ENCODE data around the gene SAA4. TPM values are rescaled to one million over a fixed set of nuclear protein-coding genes. Genes with fewer than 3 reads are reported as not detected.

SAA4 gene
- polyA plus RNA-seq, 3 donors = not detected

DNA sequence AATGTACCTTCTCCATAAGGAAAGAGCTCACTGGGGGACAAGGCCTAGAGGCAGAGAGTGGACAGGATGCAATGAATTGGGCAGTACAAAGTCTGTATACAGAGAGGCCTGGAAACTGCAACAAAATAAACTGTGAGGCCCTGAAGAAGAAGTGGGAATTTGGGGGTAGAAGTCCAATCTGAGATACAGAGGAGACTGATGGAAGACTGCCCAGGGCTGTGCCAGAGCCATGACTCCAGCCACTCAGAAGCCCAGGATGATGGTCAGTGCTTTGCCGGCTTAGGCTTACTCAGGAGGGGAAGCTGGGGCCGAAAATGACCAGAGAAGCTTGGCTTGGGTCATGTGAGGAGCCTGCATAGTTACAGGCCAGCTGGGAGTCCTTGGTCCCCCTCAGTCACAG lies 5.7 kb downstream of the SAA4 start:
- Mint-ChIP-seq H3K4me1 (peaks cover 3% of the 10 kb centered on the region), H3K9me3 (peaks cover 0 to 2% (median 0%) of the 10 kb centered on the region in 7 donors), H3K36me3 (no peaks in the 10 kb centered on the region), H3K27me3 (ENCODE audit: low read depth in 3 of 3) (peaks cover 8 to 10% (median 8%) of the 10 kb centered on the region in 3 donors), H3K4me3 (no peak overlapping the region), H3K27ac (peak overlapping the region in 1 of 7 donors; percentile 58)
- intact Hi-C loops (cut with micrococcal nuclease) = no loop called here
- H2AFZ ChIP-seq (ENCODE audit: insufficient read depth, low read depth, low read length, poor library complexity, severe bottlenecking) = no peak overlapping the region
- H3K27me3 ChIP-seq (ENCODE audit: control insufficient read depth in 2 of 2, insufficient read depth in 2 of 2, low read length in 2 of 2) = peaks cover 6% of the 10 kb centered on the region in 2 donors
- 93% methylated on average over 2 of the region's 2 CpGs for WGBS (ENCODE audit: insufficient coverage)
- no peak overlapping the region for H3K9ac ChIP-seq (ENCODE audit: insufficient read depth, low read length, poor library complexity, severe bottlenecking)
- no peak overlapping the region for H3K27ac ChIP-seq (ENCODE audit: low read depth in 1 of 2, low read length in 2 of 2)
- no peaks in the 10 kb centered on the region for H3K36me3 ChIP-seq (replicated peaks in 1 of 2; ENCODE audit: control insufficient read depth in 1 of 2, insufficient read depth in 2 of 2, low read length in 2 of 2)
- TF ChIP-seq, protein P1, sequence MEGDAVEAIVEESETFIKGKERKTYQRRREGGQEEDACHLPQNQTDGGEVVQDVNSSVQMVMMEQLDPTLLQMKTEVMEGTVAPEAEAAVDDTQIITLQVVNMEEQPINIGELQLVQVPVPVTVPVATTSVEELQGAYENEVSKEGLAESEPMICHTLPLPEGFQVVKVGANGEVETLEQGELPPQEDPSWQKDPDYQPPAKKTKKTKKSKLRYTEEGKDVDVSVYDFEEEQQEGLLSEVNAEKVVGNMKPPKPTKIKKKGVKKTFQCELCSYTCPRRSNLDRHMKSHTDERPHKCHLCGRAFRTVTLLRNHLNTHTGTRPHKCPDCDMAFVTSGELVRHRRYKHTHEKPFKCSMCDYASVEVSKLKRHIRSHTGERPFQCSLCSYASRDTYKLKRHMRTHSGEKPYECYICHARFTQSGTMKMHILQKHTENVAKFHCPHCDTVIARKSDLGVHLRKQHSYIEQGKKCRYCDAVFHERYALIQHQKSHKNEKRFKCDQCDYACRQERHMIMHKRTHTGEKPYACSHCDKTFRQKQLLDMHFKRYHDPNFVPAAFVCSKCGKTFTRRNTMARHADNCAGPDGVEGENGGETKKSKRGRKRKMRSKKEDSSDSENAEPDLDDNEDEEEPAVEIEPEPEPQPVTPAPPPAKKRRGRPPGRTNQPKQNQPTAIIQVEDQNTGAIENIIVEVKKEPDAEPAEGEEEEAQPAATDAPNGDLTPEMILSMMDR (IDR thresholded peaks at IDR 0.05) = no peak
- H3K79me2 ChIP-seq (ENCODE audit: insufficient read depth, low read length) = no peaks in the 10 kb centered on the region
- no peaks in the 10 kb centered on the region for H4K20me1 ChIP-seq (ENCODE audit: insufficient read depth, low read length)
- H3K9me3 ChIP-seq (replicated peaks in 1 of 2; ENCODE audit: control insufficient read depth in 1 of 2, insufficient read depth in 1 of 2, low read length in 2 of 2) = no peaks in the 10 kb centered on the region
- H3K4me3 ChIP-seq (replicated peaks in 1 of 3; ENCODE audit: low read depth in 2 of 3, low read length in 3 of 3) = no peak overlapping the region
- no peak for DNase-seq
- no peak overlapping the region for H3K4me2 ChIP-seq (replicated peaks; ENCODE audit: extremely low read depth, low read length, poor library complexity, severe bottlenecking)
- no peaks in the 10 kb centered on the region for H3K4me1 ChIP-seq (ENCODE audit: control insufficient read depth in 1 of 2, insufficient read depth in 2 of 2, low read length in 2 of 2)

DNA sequence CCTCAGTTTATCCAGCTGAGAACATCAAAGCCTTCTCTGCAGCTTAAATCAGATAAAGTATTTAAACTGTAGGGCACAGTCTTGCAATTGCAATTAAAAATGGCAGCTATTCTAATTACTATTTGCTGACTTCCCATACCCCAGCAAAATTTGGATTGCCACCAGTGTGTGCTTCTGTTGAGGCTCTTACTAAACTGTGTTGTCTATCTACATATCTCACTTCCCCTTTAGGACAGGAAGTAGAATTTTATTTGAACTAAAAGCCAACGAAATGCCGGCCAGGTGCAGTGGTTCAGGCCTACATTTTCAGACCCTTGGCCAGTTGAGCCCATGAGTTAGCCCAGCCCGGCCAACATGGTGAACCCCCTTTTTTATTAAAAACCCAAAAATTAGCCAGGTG lies 7.1 kb downstream of the SAA4 start:
- Histone ChIP-seq H2AFZ (ENCODE audit: insufficient read depth, low read depth, low read length, poor library complexity, severe bottlenecking) (no peak overlapping the region), H3K9ac (ENCODE audit: insufficient read depth, low read length, poor library complexity, severe bottlenecking) (no peak overlapping the region), H3K27me3 (ENCODE audit: control insufficient read depth in 2 of 2, insufficient read depth in 2 of 2, low read length in 2 of 2) (no peaks in the 10 kb centered on the region), H3K9me3 (replicated peaks in 1 of 2; ENCODE audit: control insufficient read depth in 1 of 2, insufficient read depth in 1 of 2, low read length in 2 of 2) (no peaks in the 10 kb centered on the region), H3K79me2 (ENCODE audit: insufficient read depth, low read length) (no peaks in the 10 kb centered on the region), H4K20me1 (ENCODE audit: insufficient read depth, low read length) (no peaks in the 10 kb centered on the region), H3K4me2 (replicated peaks; ENCODE audit: extremely low read depth, low read length, poor library complexity, severe bottlenecking) (no peak overlapping the region), H3K27ac (ENCODE audit: low read depth in 1 of 2, low read length in 2 of 2) (no peak overlapping the region), H3K4me3 (replicated peaks in 1 of 3; ENCODE audit: low read depth in 2 of 3, low read length in 3 of 3) (no peak overlapping the region), H3K36me3 (replicated peaks in 1 of 2; ENCODE audit: control insufficient read depth in 1 of 2, insufficient read depth in 2 of 2, low read length in 2 of 2) (no peaks in the 10 kb centered on the region), H3K4me1 (ENCODE audit: control insufficient read depth in 1 of 2, insufficient read depth in 2 of 2, low read length in 2 of 2) (no peaks in the 10 kb centered on the region)
- no CpG with 5 or more reads among the region's 3 CpGs for WGBS (ENCODE audit: insufficient coverage)
- TF ChIP-seq, protein P1 (IDR thresholded peaks at IDR 0.05) = no peak
- peak overlapping the region in 1 of 7 donors; percentile 47 for H3K27ac Mint-ChIP-seq
- H3K36me3 Mint-ChIP-seq = no peaks in the 10 kb centered on the region
- peaks cover 3% of the 10 kb centered on the region for H3K4me1 Mint-ChIP-seq
- H3K4me3 Mint-ChIP-seq = no peak overlapping the region
- peaks cover 0 to 4% (median 1%) of the 10 kb centered on the region in 7 donors for H3K9me3 Mint-ChIP-seq
- intact Hi-C loops (cut with micrococcal nuclease) = no loop called here
- peak in 1 of 3 donors; percentile 2 for DNase-seq
- H3K27me3 Mint-ChIP-seq (ENCODE audit: low read depth in 3 of 3) = peaks cover 2 to 8% (median 5%) of the 10 kb centered on the region in 3 donors
